Measurements from ENCODE around the gene CEBPG.

Gene CEBPG

GRCh38 chr19:33400856-33401682, 27.6 kb downstream of the CEBPG start:
- in situ Hi-C loops (cut with HindIII; ENCODE audit: low pct_ligation_motif_present, low pct_unique_long_range_greater_than_20kb, low sequenced_read_pairs): no loop called here
- no peak for DNase-seq

DNA sequence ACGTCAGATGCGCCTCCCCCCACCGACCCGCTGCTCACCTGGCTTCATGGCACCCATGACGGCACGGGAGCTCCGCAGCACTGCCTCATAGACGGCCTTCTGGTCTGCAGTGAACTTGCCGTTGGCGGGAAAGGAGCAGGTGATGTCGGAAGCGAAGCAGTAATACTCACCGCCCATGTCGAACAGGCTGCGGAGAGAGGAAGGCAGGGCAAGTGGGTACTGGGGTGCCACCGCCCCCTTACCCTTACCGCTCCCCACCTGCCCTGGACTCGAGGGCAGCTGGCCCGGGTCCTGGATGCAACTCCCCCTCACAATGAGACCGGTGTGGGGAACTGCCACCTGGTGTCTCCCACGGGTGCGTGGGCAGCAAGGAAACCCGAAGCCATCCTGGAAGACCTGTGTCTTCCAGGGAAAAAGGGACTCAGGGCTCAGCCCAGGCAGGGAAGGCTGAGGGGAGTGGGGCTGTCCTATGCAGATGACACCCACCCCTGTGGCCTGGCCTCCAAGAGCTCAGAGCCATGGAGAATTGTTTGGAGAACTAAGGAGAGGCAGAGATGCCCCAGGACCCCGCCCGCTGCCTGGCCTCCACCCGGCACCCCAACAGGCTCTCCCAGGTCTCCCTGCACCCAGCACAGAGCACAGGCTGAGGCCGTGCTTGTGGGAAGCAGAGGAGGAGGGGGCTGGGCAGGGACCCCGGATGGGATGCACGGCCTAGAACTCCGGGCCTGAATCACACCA, 28.3 kb downstream of the CEBPG start:
- DNase-seq: no peak
- in situ Hi-C loops (cut with HindIII; ENCODE audit: low pct_ligation_motif_present, low pct_unique_long_range_greater_than_20kb, low sequenced_read_pairs): no loop called here

DNA sequence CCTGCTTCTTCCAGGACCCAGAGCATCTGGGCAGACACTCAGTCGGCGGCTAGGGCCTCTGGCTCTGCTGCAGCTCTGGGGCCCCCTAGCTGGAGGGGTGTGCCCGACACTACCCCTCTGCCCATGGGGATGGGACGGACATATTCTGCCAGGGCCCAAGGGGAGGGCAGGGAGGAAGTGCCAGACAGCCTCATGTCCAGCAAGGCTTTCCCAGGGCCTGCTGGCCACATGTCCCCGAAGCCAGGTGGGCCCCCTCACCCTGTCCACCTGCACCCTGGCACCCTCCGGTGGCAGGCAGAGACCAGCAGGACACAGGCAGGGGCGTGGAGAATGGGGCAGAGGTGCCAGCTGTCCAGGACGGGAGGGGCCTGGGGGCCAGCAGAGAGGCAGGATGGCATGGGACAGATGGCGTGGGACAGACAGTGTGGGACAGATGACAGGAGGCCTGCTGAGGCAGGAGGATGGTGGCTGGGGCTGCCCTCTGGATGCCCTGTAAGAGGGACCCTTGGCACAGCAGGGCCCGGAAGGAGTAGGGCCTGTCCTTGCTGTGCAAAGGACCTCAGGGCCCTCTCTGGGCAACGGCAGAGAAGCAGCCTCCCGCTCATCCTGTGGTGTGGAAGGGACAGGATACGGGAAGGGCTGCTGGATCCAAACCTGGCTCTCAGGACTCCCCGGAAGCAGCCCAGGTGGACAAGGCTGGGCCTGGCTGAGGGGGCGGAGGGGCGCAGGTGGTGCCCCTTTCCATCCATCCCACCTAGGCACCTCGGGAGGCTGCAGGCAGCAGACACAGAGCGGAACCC, 29.1 kb downstream of the CEBPG start:
- in situ Hi-C loops (cut with HindIII; ENCODE audit: low pct_ligation_motif_present, low pct_unique_long_range_greater_than_20kb, low sequenced_read_pairs): no loop called here
- no peak for DNase-seq

GRCh38 chr19:33403221-33403972, 29.9 kb downstream of the CEBPG start:
- in situ Hi-C loops (cut with HindIII; ENCODE audit: low pct_ligation_motif_present, low pct_unique_long_range_greater_than_20kb, low sequenced_read_pairs): no loop called here

DNA sequence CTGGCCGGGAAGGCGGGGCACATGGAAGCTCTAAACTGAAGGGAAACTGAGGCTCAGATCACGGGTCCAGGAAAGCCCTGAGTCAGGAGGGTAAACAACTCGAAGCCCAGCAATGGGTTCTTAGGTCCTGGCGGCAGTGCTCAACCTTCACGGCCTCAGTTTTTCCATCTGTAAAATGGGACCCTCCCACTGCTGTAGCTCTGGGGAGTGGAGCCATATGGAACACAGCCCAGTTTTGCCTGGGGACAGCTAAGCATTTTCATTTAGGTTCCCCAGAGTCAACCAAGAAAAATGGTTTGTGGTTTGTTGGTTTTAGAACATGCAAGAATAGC, 30.4 kb downstream of the CEBPG start:
- in situ Hi-C loops (cut with HindIII; ENCODE audit: low pct_ligation_motif_present, low pct_unique_long_range_greater_than_20kb, low sequenced_read_pairs): no loop called here
- DNase-seq: no peak

More at GRCh38 chr19:33403221-33403972, 29.9 kb downstream of the CEBPG start:
- no peak for DNase-seq

DNA sequence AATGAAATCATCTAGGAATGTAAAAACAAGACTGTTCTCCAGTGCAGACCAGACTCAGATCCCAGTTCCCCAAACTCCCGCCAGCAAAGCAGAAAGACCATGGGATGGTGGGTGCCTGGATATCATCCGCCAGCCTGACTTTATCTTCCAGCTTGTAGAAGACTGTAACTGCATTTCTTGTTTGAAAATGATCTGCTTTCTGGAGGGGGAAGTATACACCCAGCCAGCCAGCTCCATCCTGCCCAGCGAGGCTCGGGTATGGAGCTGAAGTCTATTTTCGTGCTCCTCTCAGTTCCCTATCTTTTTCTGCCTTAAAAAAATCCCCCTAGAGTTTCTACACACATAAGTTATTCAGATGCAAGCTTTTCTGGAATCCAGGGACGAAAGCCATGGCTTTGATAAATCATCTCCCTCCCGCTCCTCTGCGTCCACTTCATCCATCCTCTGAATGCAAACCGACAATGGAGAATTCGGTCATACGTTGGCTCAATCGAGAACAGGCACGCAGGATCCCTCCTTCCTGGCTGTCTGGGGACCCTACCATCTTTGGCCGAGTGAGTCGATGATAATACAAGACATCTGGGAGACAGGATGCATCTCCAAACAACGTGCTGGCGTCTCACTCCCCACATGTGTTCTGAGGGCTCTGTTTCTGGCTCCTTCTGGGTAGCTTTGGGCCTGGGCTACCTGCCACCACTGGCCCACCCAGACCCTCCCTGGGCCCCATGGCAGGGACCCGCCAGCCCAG, 31.2 kb downstream of the CEBPG start:
- in situ Hi-C loops (cut with HindIII; ENCODE audit: low pct_ligation_motif_present, low pct_unique_long_range_greater_than_20kb, low sequenced_read_pairs): no loop called here
- DNase-seq: no peak

- DNase-seq: no peak
- in situ Hi-C loops (cut with HindIII; ENCODE audit: low pct_ligation_motif_present, low pct_unique_long_range_greater_than_20kb, low sequenced_read_pairs): no loop called here
Measured at GRCh38 chr19:33405254-33405552, 31.7 kb downstream of the CEBPG start.

GRCh38 chr19:33405553-33406461, 32.3 kb downstream of the CEBPG start:
- in situ Hi-C loops (cut with HindIII; ENCODE audit: low pct_ligation_motif_present, low pct_unique_long_range_greater_than_20kb, low sequenced_read_pairs): no loop called here

GRCh38 chr19:33406521-33407139, 33.1 kb downstream of the CEBPG start:
- peak; percentile 40 for DNase-seq
- in situ Hi-C loops (cut with HindIII; ENCODE audit: low pct_ligation_motif_present, low pct_unique_long_range_greater_than_20kb, low sequenced_read_pairs): no loop called here

More at GRCh38 chr19:33405553-33406461, 32.3 kb downstream of the CEBPG start:
- DNase-seq: no peak

GRCh38 chr19:33407140-33407551, 33.6 kb downstream of the CEBPG start:
- in situ Hi-C loops (cut with HindIII; ENCODE audit: low pct_ligation_motif_present, low pct_unique_long_range_greater_than_20kb, low sequenced_read_pairs): no loop called here
- DNase-seq: no peak

DNA sequence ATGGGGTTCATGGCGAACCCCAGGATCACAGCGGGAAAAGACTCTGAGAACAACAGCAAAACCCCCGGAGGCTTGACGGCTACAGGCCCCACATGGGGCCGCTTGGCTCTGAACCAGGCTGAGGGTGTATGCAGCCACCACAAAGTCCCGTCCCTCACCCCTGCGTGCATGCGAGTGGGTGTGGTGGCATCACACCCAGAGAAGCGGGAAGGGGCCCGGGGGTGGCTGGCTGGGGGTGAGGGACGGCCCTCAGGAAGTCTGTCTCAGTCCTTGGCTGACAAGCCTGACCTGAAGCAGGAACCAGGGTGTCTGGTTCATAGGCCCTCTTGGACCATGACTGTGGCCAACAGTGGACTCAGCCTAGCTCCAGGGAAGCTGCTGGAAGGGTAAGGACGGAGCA, 34.2 kb downstream of the CEBPG start:
- in situ Hi-C loops (cut with HindIII; ENCODE audit: low pct_ligation_motif_present, low pct_unique_long_range_greater_than_20kb, low sequenced_read_pairs): no loop called here
- DNase-seq: no peak

DNA sequence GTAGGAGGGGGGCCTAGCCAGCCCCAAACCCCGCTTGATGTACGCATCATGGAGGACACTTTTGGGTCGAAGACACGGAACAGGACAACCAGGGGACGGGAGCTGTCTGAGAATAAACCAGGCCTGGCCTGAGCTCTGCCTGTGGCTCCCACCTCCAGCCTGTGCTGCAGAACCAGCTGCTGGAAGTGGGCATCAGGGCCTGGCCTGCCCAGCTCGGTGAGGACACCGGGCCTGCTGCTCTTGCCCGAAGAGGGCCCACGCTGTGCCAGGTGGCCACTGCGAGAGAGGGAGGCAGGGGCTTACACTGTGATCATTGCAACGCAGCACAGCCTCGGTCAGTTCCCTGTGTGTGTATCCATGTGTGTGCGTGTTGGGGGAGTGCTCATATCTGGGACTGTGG, 34.6 kb downstream of the CEBPG start:
- DNase-seq: no peak
- in situ Hi-C loops (cut with HindIII; ENCODE audit: low pct_ligation_motif_present, low pct_unique_long_range_greater_than_20kb, low sequenced_read_pairs): no loop called here

DNA sequence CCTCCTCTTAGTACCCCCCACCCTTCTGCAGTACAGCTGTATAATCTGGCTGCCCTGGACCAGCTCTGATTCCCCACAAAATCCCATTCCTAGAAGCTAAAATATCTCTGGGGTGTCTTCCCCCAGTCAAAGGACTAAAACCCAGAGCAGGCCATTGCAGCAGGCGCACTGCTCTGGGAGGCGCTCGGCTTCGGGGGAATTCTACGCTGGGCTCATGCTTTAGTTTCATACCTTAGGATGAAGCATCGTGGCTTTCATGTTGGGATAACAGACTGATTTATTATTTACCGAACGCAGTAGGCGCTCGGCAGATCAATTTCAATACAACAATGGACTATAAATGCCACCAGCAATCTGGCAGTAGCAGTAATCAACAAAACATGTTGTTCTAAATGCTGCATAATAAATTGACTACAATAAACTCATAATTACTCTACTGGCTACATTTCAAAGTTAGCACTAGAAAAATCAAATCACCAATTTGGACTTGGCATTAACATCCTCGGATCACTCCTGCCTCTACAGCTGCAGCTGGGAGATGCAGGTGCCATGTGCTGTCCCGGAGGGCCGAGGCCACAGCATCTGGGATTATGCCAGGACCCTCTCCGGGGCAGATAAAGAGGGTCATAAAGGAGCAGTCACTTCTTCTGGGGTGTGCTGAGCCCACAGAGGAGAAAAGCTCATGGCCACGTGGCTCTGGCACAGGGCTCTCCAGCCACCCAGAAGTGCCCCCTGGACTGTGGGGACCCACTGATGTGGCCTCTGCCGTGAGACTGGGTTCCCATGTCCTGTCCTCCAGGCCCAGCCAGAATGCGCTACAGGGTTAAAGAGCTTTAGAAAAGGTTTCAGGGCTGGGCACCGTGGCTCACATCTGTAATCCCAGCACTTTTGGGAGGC, 35.3 kb downstream of the CEBPG start:
- no peak for DNase-seq
- in situ Hi-C loops (cut with HindIII; ENCODE audit: low pct_ligation_motif_present, low pct_unique_long_range_greater_than_20kb, low sequenced_read_pairs): no loop called here

GRCh38 chr19:33409906-33410685, 36.6 kb downstream of the CEBPG start:
- DNase-seq: no peak
- in situ Hi-C loops (cut with HindIII; ENCODE audit: low pct_ligation_motif_present, low pct_unique_long_range_greater_than_20kb, low sequenced_read_pairs): no loop called here

- no peak for DNase-seq
- in situ Hi-C loops (cut with HindIII; ENCODE audit: low pct_ligation_motif_present, low pct_unique_long_range_greater_than_20kb, low sequenced_read_pairs): no loop called here
Measured at GRCh38 chr19:33410915-33411401, 37.4 kb downstream of the CEBPG start.

Data from ACHN (cell line).